LoVo (cell line): ENCODE data around the gene GPATCH8.

ENCODE experiments used
- DNase-seq: peaks from one replicate; pipeline ENCODE4 v3.0.0-alpha.2; 2016; ENCODE audit warnings: low spot score

Gene GPATCH8

DNA sequence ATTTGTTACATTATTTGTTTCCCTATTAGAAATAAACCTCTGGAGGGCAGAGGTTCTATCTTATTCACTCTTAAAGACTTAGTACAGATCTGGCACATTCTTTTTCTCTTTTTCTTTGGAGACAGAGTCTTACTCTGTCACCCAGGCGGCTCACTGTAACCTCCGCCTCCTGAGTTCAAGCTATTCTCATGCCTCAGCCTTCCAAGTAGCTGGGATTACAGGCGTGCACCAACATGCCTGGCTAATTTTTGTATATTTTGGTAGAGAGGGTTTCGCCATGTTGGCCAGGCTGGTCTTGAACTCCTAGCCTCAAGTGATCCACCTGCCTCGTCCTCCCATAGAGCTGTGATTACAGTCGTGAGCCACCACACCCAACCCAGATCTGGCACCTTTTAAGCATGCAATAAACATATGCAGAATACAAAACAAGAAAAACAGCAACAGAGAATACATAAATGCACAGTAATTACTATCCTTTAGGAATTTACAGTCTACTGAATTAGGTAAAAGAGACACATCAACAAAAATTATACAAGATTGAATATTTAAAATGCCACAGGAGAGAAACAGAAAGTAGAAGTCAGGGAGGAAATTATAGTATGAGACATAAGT, 52.1 kb downstream of the GPATCH8 start:
- DNase-seq, result no peak

DNA sequence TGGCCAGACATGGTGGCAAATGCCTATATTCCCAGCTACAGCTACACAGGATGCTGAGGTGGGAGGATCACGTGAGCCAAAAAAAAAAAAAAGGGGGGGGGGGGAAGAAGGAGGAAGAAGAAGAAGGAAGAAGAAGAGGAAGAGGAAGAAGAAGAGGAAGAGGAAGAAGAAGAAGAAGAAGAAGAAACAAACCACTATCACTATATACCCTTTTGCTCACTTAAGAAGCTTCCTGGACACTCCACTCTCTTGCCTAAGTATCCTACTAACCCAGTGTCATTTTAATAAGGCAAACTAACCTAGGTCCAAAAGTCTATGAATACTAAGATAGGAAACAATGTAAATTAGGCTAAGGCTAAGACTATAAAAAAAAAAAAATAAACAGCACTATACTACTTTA, 54.8 kb downstream of the GPATCH8 start:
- DNase-seq, result no peak

DNA sequence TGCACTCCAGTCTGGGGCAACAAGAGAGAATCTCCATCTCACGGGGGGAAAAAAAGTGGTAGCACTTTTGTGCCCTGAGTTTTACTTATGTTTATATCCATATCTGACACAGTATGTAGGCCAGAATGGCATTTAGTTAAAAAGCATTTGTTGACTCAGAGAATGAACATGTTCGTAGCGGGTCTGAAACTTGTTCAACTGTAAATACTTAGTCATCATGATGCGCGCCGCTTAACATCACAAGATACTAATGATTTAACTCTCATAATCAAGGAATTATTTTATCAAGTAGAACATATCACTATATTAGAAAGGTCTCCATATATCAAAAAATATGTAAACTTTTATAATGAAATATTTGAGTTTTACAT, 58.5 kb downstream of the GPATCH8 start:
- no peak for DNase-seq

DNA sequence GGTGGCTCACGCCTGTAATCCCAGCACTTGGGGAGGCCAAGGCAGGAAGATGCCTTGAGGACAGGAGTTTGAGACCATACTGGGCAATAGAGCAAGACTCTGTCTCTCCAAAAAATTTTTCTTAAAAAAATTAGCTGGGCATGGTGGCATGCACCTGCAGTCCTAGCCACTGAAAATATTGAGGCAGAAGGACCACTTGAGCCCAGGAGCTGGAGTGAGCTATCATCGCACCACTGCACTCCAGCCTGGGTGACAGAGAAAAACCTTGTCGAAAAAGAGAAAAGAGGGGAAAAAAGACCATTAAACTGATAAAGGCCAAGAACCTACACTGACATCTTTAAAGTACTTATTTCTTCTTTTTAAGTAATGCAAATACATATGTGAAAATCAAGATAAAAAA, 60.4 kb downstream of the GPATCH8 start:
- DNase-seq, result no peak

DNA sequence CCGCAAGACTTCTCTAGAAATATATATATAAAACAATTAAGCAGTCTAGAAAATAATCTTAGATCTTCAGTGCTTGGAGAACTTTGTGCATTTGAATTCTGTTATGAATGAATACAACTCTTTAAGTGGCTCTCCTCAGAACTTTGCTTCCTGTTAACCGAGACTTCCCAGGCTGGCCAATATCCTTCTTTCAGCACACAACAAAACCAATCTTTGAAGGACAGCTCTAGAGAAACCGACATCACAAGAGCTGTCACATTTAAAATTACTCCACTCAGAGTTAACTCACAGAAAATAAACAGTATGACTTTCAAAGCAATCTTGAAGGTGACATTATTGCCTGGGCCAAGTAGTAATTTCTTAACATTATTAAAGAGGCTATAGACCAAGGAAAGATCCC, 64.0 kb downstream of the GPATCH8 start:
- no peak for DNase-seq

DNA sequence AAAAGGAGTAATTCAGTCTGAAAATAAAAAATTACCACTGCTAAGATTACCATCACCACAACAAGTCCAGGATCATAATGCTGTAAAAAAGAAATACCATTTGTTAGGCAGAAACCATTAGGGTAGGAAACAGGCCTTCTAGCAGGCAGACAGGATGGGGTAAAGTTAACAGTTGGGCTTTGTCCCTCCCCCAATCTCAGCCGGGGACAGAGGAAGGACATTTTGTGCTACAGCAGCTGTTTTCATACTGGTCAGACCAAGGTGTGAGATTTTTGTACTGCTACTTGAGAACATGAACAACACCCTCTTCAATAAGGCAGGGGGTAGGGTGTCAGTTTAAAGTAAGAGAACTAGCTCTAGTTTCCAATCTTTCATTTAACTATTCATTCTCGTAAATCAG, 64.6 kb downstream of the GPATCH8 start:
- no peak for DNase-seq

DNA sequence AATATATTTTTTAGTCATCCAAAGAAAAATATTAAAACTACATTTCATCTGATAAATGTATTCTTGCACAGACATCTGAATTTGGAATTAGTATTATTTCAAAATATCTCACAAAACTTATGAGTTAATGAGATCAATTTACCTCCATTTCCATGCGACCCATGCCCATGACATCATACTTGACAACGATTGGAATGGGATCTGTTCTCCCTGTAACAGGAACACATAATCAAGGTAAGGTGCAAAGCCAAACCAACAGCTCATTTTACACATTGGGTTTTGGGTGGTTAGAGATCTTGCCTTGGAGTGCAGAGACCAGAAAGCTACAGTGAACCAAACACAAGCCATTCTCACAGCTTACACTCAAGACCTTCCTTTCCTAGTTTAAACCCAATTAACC, 66.9 kb downstream of the GPATCH8 start:
- DNase-seq, result no peak

DNA sequence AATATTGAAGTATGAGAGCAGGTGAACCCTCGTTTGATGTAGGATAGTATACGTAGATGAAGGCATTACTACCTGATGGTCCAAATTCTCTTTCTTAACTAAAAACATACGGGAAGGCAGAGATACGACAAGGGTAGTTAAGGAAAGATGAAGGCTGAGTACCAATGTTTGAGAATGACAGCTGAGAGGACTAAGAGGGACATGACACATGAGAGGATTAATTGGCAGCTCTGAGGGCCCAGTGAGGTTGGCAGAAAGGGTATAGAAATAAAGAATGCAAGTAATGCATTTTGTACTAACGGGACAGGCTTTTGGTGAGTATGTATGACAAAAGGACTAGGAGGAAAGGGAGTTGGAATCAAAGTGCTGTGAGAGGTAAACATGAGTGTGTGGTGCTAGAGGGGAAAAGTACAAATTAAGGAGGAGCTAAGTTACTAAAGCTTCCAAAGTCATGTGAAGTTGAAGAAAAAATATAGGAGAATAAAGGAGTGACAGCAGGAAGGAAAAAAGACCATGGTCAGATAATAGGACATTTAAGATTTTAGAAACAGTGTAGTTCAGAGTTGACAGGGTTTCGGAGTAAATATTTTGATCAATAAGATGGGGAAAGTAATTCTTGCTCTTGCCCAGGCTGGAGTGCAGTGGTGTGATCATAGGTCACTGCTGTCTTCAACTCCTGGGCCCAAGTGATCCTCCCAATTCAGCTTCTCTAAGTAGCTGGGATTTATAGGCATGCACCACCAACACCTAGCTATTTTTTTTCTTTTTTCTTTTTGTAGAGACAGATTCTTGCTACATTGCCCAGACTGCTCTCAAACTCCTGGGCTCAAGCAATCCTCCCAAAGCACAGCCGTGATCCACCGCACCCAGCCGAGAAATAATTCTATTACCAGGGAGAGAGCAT, 70.7 kb downstream of the GPATCH8 start:
- DNase-seq, result no peak

DNA sequence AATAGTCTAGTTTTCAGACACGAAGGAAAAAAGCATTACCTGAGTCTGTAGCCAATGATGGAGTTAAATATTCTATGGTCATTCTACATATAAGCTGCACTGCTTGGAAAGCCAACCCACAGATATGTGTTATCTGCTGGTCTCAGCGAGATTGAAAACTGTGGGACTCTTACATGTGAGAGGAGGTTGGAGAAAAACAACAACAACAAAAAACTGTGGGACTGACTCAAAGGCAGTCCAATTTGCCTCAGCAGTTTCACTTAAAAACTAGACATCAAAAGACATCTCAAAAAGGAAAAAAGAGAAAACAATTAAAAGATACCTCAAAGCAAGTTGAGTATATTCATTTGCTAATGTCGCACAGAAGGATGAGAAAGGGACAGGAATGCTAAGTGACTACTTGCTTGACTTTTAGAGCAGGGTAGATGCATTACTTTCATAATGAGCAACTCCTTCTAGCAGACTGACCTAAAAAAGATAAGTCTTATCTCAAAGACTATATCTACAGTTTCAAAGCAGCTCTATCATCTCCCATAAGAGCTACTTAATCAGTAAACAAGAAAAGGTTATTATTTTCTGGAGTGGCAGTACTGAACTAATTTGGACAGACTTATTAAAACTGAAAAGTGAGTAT, 78.3 kb downstream of the GPATCH8 start:
- DNase-seq, result no peak

DNA sequence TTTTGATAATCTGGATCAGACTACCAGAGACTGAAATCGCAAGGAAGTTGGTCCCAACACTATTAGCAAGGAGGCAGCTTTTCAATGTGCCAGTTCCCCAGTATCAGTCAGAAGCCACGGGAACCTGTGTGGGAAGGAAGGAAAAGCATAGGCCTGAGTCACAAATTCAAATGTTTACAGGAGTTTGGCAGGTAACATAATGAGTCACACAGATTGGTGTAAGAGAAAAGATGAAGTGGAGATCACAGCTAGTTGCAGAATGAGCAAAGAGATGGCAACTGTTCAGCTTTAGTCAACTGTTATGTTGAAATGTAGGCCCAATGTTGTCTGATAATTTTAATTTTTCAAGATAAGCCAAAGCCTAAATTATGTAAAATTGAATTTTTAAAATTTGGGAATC, 85.7 kb downstream of the GPATCH8 start:
- DNase-seq, result peak; percentile 29

DNA sequence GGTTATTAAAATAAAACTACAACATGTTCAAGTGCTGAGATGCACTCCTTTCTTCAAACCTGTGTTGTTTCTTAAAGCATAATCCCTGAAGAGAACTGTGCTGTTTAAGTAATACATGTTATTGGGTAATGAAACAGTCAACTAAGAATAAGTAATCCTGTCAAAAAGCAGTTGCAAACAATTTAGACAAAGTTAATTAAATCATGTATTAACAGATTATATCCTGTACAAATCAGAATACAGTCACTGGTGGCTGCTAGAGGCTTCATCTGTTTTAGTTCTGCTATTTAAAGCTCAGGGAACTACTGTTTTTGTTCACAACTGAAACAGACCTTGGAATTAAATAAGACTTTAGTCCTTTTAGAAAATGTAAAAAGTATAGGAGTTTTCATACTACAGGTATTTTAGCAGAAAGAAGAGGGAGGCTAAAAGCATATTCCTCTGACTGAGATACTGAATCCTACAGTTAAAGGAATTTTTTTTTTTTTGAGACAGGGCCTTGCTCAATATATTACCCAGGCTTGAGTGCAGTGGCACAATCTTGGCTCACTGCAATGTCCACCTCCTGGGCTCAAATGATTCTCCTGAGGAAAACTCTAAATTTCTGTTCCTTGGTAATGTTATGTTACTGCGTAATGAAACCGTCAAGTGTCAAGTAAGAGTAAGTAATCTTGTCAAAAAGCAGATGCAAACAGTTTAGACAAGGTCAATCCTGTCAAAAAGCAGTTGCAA, 86.5 kb downstream of the GPATCH8 start:
- DNase-seq, result no peak

DNA sequence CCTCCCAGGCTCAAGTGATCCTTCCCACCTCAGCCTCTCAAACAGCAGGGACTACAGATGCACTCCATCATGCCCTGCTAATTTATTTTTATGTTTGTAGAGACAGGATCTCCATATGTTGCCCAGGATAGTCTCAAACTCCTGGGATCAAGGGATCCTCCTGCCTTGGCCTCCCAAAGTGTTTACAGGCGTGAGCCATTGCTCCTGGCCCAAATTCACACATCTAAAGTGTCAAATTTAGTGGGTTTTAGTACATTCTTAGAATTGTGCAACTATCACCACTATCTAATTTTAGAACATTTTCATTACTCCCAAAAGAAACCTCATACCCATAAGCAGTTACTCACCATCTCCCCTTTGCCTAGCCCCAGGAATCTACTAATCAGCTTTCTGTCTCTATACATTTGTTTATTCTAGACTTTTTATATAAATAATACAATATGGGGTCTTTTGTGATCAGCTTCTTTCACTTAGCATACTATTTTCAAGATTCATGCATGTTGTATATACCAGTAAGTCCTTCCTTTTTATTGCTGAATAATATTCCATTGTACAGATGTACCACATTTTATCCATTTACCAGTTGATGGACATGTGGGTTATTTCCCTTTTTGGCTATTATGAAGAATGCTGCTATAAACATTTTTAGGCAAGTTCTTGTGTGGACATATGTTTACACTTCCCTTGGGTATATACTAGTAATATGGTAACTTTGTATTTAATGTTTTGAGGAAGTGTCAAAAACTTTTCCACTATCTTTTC, 88.6 kb downstream of the GPATCH8 start:
- DNase-seq, result no peak

DNA sequence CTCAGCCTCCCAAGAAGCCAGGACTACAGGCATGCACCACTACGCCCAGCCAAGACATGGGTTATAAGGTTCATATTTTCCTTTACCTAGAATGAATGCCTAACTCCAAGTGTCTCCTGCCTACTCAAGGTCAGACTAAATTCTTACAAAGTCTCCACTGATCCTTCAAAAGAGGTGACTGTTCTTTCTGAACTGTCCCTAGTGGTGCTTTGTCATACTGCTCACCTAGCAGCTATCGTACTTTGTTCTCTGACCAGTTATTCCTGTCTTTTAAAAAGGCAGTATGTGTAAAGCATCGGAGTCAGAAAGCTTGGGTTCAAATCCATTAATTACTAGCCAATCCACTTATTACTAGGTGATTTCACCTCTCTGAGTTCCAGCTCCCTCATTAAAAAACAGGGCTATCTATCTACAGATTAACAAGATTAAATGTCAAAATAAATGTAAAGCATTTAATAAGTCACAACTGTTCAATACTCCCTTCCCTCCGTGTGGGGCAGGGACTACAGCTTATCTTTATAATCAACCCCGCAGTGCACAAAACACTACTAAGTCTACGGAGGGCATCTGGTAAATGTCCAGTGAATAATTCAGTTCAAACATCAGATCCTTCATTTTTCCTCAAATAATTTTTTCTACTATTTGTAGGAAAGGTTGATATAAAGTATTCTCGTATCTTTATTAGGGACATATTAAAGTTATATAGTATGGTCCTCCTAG, 93.7 kb downstream of the GPATCH8 start:
- no peak for DNase-seq

DNA sequence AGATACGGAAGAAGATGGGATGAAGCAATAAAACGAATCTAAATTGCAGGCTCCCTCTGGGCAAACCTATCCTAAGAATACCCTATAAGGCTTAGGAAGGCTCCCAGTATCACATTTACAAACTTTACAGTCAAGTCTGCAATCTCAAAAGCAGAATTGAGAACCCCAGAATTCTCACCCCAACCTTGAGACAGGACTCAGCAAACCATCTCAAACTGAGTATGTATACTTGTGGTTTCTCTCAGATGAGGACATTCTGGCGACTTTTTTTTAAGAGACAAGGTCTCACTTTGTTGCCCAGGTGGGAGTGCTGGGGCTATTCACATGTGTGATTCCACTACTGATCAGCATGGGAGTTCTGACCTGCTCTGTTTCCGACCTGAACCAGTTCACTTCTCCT, 94.4 kb downstream of the GPATCH8 start:
- no peak for DNase-seq

DNA sequence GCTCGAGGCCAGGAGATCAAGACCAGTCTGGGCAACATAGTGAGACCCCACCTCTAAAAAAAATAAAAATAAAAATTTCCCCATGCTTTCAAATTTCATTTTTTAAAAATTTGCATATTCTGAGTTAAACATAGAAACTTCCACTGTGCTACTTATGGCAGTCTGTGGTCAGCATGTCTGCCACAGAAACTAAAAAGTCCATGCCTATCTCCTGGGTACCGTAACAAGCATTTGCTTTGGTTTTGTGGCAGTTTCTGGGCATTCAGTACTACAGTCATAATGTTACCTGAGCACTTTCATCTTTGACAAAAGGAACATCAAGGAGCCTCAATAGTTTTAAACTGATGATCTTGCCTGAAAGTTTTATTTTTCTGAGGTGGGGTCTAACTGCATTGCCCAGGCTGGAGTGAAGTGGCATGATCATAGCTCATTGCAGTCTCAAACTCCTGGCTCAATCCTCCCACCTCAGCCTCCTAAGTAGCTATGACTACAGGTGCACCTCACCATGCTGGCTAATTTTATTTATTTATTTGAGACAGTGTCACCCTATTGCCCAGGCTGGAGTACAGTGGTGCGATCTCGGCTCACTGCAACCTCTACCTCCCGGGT, 100.5 kb downstream of the GPATCH8 start:
- no peak for DNase-seq

DNA sequence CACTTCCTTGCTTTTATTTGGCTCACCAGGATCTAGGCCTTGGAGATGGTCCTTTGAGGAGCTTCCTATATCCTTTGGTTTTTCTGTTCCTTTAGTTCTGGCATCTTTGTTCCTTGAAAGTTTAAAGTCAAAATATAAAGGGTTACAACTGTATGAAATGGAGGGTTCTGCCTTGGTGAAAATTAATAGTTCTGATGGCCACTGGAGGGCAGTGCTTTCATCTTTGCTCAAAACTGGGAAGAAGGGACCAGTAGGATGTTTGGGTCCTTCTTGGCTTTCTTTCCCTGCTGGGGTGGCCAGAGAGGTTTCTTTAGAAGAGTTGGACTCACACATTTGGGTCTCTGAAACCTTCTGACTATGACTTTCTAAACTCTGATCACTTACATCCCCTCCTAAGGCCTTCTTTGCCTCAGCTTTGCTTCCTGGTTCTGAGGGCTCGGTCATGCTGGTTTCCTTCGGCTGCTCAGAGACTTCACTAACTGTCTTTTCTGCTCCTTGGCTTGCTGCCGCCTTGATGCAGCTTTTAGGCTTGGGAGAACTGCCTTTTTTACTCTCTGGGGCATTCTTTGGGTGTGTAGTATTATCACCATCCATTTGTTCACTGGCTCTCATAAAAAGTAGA, 102.9 kb downstream of the GPATCH8 start:
- DNase-seq, result no peak

DNA sequence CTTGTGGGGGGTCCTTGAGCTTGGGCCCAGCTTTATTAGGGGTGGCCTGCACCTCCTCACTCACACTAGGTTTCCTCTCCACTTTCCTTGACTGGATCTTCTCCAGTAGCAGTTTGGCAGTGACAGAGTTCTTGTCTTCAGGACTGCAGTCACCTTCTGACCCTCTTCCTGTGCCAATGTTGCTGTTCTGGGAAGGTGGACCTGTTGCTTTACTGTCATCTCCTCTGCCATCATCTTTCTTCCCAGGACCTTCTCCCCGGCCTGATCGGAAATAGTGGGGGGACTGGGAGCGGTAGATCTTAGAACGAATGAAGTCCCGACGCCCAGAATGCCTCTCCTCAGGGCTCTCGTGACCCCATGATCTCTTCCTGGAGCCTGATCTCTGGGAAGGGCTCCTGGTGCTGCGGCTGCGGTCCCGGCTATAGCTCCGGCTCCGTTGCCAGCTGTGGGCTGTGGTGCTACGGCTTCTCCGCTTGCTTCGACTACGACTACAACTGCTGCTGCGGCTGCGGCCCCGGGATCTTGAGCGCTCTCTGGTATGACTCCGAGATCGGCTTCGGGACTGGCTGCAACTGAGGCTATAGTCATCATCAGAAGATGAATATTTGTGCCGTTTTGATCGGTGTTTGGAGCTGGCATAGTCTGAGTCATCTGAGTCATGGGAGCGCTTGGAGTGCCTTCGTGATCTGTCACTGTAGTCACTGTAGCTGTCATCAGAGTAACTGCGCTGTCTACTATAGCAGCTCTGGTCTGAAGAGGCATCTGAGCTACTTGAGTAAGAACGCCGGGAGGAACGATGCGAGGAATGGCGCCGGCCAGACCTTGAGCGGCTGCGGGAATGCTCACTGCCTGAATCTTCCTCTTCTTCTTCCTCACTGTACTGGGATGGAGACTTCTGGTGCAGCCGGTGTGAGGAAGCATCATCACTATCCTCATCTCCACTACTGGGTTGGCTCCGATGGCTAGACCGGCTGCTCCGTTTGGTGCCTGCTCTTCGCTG, 104.2 kb downstream of the GPATCH8 start:
- DNase-seq, result no peak

DNA sequence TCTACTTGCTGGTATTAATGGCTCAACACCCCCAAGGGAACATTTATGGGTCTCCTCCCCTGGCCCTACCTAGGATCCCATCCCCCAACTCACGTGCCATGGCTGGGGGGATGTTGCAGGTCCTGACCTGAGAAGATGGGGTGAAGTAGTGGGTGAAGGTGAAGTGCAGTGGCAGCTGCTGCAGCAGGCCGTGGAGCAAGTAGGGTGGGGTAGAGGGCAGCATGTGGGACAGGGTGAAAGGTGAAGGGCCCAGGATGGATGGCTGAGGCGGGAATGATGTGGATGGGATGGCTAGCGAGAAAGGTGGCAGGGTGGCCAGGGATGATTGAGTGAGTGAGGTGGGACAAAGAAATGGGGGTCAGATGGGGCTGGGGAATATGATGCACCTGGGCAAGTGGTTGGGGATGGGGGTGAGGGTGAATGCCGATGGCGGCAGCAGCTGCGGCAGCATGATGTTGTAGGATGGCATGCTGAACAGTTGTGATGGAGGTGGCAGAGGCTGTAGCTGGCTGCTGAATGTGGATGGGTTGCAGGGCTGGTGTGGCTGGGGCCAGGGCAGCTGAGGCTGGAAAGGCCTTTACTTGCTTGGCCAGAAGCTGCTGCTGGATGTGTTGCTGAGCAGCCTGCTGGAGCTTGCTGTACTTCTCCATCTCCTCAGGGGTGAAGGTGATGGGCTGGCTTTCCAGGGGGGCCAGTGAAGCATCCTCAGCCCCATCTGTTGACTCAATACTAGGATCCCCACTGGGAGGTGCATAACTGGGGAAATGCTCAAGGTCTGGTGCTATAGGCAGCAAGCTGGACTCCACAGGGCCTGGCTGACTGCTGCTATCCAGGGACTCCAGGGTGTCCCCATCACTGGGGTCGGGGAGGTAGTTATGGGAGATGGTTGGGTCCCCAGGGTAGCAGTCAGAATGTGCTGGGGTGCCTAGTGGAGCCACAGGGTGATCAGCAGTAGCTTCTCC, 105.4 kb downstream of the GPATCH8 start:
- DNase-seq, result no peak
